H9 (cell line): ENCODE data around the gene DSC1. TPM values are rescaled to one million over a fixed set of nuclear protein-coding genes. Genes with fewer than 3 reads are reported as not detected.

Experiments
- DNase-seq: peaks from one replicate; pipeline ENCODE4 v3.0.0-alpha.2; 2017
- H2AFZ ChIP-seq: one replicate; pipeline ENCODE4 v1.6.1; 2013; ENCODE audit warnings: mild to moderate bottlenecking, low read length, control low read depth, moderate library complexity
- H2AK5ac ChIP-seq: 2 replicates; pipeline ENCODE4 v1.6.1; 2013; ENCODE audit warnings: low read length, control low read depth, mixed read lengths; ENCODE audit not compliant: insufficient read length
- H2BK120ac ChIP-seq: one replicate; pipeline ENCODE4 v1.6.1; 2013; ENCODE audit warnings: low read depth, mild to moderate bottlenecking, low read length, control low read depth, inconsistent platforms; ENCODE audit not compliant: poor library complexity, severe bottlenecking
- H2BK12ac ChIP-seq: 2 replicates; pipeline ENCODE4 v1.6.1; 2013; ENCODE audit warnings: low read length, control low read depth, mixed read lengths, low read depth; ENCODE audit not compliant: insufficient read length
- H2BK15ac ChIP-seq: 2 replicates; pipeline ENCODE4 v1.6.1; 2013; ENCODE audit warnings: low read depth, low read length, control low read depth
- H2BK20ac ChIP-seq: one replicate; pipeline ENCODE4 v1.6.1; 2013; ENCODE audit warnings: low read depth, mild to moderate bottlenecking, low read length, control low read depth, inconsistent platforms; ENCODE audit not compliant: poor library complexity, severe bottlenecking
- H2BK5ac ChIP-seq: 2 replicates; pipeline ENCODE4 v1.6.1; 2013; ENCODE audit warnings: low read length, control low read depth, mixed read lengths; ENCODE audit not compliant: insufficient read length
- H3K14ac ChIP-seq: 2 replicates; pipeline ENCODE4 v1.6.1; 2013; ENCODE audit warnings: low read length, control low read depth; ENCODE audit not compliant: insufficient read depth
- H3K18ac ChIP-seq: 2 replicates; pipeline ENCODE4 v1.6.1; 2013; ENCODE audit warnings: low read depth, mild to moderate bottlenecking, mixed read lengths, low read length, control low read depth; ENCODE audit not compliant: insufficient read length
- H3K23ac ChIP-seq: 2 replicates; pipeline ENCODE4 v1.6.1; 2013; ENCODE audit warnings: low read length, control low read depth, mixed read lengths, low read depth; ENCODE audit not compliant: insufficient read length
- H3K23me2 ChIP-seq: 2 replicates; pipeline ENCODE4 v1.6.1; 2013; ENCODE audit warnings: low read depth, mild to moderate bottlenecking, mixed read lengths, low read length, control low read depth; ENCODE audit not compliant: insufficient read length, poor library complexity, severe bottlenecking
- H3K27ac ChIP-seq: 2 replicates; pipeline ENCODE4 v1.5.1; 2013; ENCODE audit warnings: low read length, control low read depth, mixed read lengths, low read depth; ENCODE audit not compliant: insufficient read length
- H3K27me3 ChIP-seq: 2 replicates; pipeline ENCODE4 v1.6.1; 2013; ENCODE audit warnings: low read length, control low read depth, inconsistent platforms; ENCODE audit not compliant: insufficient read depth
- H3K4ac ChIP-seq: 2 replicates; pipeline ENCODE4 v1.6.1; 2013; ENCODE audit warnings: low read depth, mild to moderate bottlenecking, control low read depth, inconsistent platforms, low read length, moderate library complexity
- H3K4me1 ChIP-seq: 2 replicates; pipeline ENCODE4 v1.6.1; 2013; ENCODE audit warnings: low read length, control low read depth, inconsistent platforms; ENCODE audit not compliant: insufficient read depth
- H3K4me2 ChIP-seq: 2 replicates; pipeline ENCODE4 v1.6.1; 2013; ENCODE audit warnings: low read length, control low read depth, mixed read lengths; ENCODE audit not compliant: insufficient read length, insufficient read depth
- H3K56ac ChIP-seq: 2 replicates; pipeline ENCODE4 v1.6.1; 2013; ENCODE audit warnings: low read depth, mild to moderate bottlenecking, mixed read lengths, low read length, control low read depth; ENCODE audit not compliant: insufficient read length
- H3K79me1 ChIP-seq: 2 replicates; pipeline ENCODE4 v1.6.1; 2013; ENCODE audit warnings: low read depth, mild to moderate bottlenecking, moderate library complexity, low read length, control low read depth, inconsistent platforms; ENCODE audit not compliant: insufficient read depth, poor library complexity, severe bottlenecking
- H3K79me2 ChIP-seq: 2 replicates; pipeline ENCODE4 v1.6.1; 2013; ENCODE audit warnings: low read length, control low read depth, inconsistent platforms; ENCODE audit not compliant: insufficient read depth
- H3K9ac ChIP-seq: 2 replicates; pipeline ENCODE4 v1.6.1; 2013; ENCODE audit warnings: low read length, control low read depth, mixed read lengths; ENCODE audit not compliant: insufficient read length; ENCODE audit errors: extremely low read depth
- H3K9me3 ChIP-seq: one replicate; pipeline ENCODE4 v1.6.1; 2013; ENCODE audit warnings: low read depth, low read length, inconsistent platforms; ENCODE audit not compliant: control insufficient read depth
- H3T11ph ChIP-seq: one replicate; pipeline ENCODE4 v1.6.1; 2013; ENCODE audit warnings: mild to moderate bottlenecking, low read length, control low read depth, inconsistent platforms
- H4K20me1 ChIP-seq: one replicate; pipeline ENCODE4 v1.6.1; 2013; ENCODE audit not compliant: control insufficient read depth, insufficient read length, insufficient read depth
- H4K5ac ChIP-seq: 2 replicates; pipeline ENCODE4 v1.6.1; 2013; ENCODE audit warnings: low read depth, mild to moderate bottlenecking, mixed read lengths, low read length, control low read depth; ENCODE audit not compliant: insufficient read length
- H4K8ac ChIP-seq: replicated peaks from 2 replicates; pipeline ENCODE4 v1.6.1; 2013; ENCODE audit warnings: low read length, control low read depth, mixed read lengths, low read depth; ENCODE audit not compliant: insufficient read length
- H4K91ac ChIP-seq: 2 replicates; pipeline ENCODE4 v1.6.1; 2013; ENCODE audit warnings: low read depth, mild to moderate bottlenecking, moderate library complexity, mixed read lengths, low read length, control low read depth; ENCODE audit not compliant: insufficient read length
- H3K27ac Mint-ChIP-seq, 3 experiments: 2 replicates in 2 of 3; 3 replicates in 1 of 3; pipeline ENCODE4 v1.8.0; 2020 to 2021; ENCODE audit warnings: mixed read lengths in 3 of 3, mild to moderate bottlenecking in 1 of 3, moderate library complexity in 1 of 3
- H3K27me3 Mint-ChIP-seq: 2 replicates; pipeline ENCODE4 v1.8.0; 2021; ENCODE audit warnings: low read depth, mild to moderate bottlenecking, moderate library complexity, mixed read lengths
- H3K36me3 Mint-ChIP-seq, 3 experiments: 2 replicates in 2 of 3; 3 replicates in 1 of 3; pipeline ENCODE4 v1.8.0; 2020 to 2021; ENCODE audit warnings: low read depth in 3 of 3, mixed read lengths in 3 of 3; ENCODE audit not compliant: insufficient read depth in 1 of 3
- H3K4me1 Mint-ChIP-seq, 2 experiments: 2 replicates each; pipeline ENCODE4 v1.8.0; 2020; ENCODE audit warnings: mixed read lengths in 2 of 2
- H3K4me3 Mint-ChIP-seq, 2 experiments: 2 replicates in 1 of 2; 3 replicates in 1 of 2; pipeline ENCODE4 v1.8.0; 2020 to 2021; ENCODE audit warnings: mild to moderate bottlenecking in 2 of 2, mixed read lengths in 2 of 2, moderate library complexity in 1 of 2
- H3K9me3 Mint-ChIP-seq, 2 experiments: 2 replicates in 1 of 2; 3 replicates in 1 of 2; pipeline ENCODE4 v1.8.0; 2020; ENCODE audit warnings: mild to moderate bottlenecking in 2 of 2, mixed read lengths in 2 of 2, moderate library complexity in 1 of 2
- WGBS: extraction: QIAGEN DNeasy Blood & Tissue Kit; methylation state at CpG from one replicate; pipeline ENCODE4 v1.1.7; 2013; ENCODE audit warnings: missing lambda C conversion rate, low lambda C conversion rate, mixed read lengths; ENCODE audit not compliant: insufficient read length; ENCODE audit errors: extremely low coverage; 5-methylcytosine and 5-hydroxymethylcytosine counted together
- total RNA-seq: library from RNA; stranded (reverse); gene quantifications from 2 replicates; pipeline ENCODE4 v1.2.1, GENCODE V29; 2021
- TF ChIP-seq, protein P1 (sequence below): fragments of 200-600 bp; sonication (generic); conservative IDR thresholded peaks from 3 replicates; pipeline ENCODE4 v1.8.0; 2021; ENCODE audit warnings: antibody characterized with exemption, mild to moderate bottlenecking

DSC1 gene
- total RNA-seq, 1 experiment from 2014 or later = not detected

DNA sequence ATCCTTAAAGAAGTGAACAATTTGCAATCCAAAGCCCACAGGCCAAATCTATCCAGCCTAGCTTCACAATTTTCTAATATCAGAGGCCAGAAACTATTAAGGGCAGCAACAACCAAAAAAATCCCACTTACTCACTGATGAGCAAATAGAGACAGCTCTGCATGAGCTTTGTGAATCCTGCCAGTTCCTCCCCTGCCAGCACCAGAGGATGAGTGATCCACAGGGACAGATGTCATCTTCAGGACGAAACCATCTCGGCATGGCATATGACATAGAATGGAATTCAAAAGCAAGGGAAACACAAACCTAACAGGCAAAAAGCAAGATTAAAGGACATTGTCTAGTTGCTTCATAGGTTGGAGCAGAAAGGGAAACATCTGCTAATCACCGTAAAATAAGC is 58.2 kb downstream of the DSC1 start:
- no peak overlapping the region for H2AK5ac ChIP-seq
- H3K9ac ChIP-seq = no peak overlapping the region
- H4K8ac ChIP-seq = no peak overlapping the region
- H4K91ac ChIP-seq = no peak overlapping the region
- H3K4ac ChIP-seq = no peak overlapping the region
- no peaks in the 10 kb centered on the region for H4K20me1 ChIP-seq
- no peak overlapping the region for H2AFZ ChIP-seq
- Mint-ChIP-seq H3K36me3 (no peaks in the 10 kb centered on the region; a peak in 1 of 7 replicates), H3K4me3 (no peak overlapping the region), H3K4me1 (peaks cover 24 to 26% of the 10 kb centered on the region in 2 experiments), H3K9me3 (no peaks in the 10 kb centered on the region), H3K27me3 (peaks cover 2% of the 10 kb centered on the region; the same call in 1 of the 2 replicates), H3K27ac (no peak overlapping the region)
- H3K56ac ChIP-seq = no peak overlapping the region
- H3T11ph ChIP-seq = no peak overlapping the region
- H2BK15ac ChIP-seq = no peak overlapping the region
- no peaks in the 10 kb centered on the region for H3K79me1 ChIP-seq
- TF ChIP-seq, protein P1, sequence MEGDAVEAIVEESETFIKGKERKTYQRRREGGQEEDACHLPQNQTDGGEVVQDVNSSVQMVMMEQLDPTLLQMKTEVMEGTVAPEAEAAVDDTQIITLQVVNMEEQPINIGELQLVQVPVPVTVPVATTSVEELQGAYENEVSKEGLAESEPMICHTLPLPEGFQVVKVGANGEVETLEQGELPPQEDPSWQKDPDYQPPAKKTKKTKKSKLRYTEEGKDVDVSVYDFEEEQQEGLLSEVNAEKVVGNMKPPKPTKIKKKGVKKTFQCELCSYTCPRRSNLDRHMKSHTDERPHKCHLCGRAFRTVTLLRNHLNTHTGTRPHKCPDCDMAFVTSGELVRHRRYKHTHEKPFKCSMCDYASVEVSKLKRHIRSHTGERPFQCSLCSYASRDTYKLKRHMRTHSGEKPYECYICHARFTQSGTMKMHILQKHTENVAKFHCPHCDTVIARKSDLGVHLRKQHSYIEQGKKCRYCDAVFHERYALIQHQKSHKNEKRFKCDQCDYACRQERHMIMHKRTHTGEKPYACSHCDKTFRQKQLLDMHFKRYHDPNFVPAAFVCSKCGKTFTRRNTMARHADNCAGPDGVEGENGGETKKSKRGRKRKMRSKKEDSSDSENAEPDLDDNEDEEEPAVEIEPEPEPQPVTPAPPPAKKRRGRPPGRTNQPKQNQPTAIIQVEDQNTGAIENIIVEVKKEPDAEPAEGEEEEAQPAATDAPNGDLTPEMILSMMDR = no peak
- no peak for DNase-seq
- H3K14ac ChIP-seq = no peak overlapping the region
- H3K79me2 ChIP-seq = peaks cover 7% of the 10 kb centered on the region; the same call in 1 of the 2 replicates
- H4K5ac ChIP-seq = no peak overlapping the region
- no peaks in the 10 kb centered on the region for H3K9me3 ChIP-seq
- no peak overlapping the region for H2BK5ac ChIP-seq
- H3K27ac ChIP-seq = no peak overlapping the region
- H2BK12ac ChIP-seq = no peak overlapping the region
- WGBS = no CpG with 5 or more reads among the region's 3 CpGs
- H3K27me3 ChIP-seq = no peaks in the 10 kb centered on the region
- H3K4me1 ChIP-seq = peaks cover 3% of the 10 kb centered on the region; the same call in 1 of the 2 replicates
- H2BK20ac ChIP-seq = no peak overlapping the region
- H3K18ac ChIP-seq = no peak overlapping the region
- no peak overlapping the region for H2BK120ac ChIP-seq
- no peak overlapping the region for H3K4me2 ChIP-seq
- peaks cover 3% of the 10 kb centered on the region for H3K23me2 ChIP-seq
- H3K23ac ChIP-seq = no peak overlapping the region
